Mononuclear cell (primary cell): ENCODE data around the gene ADGRB2. TPM values are rescaled to one million over a fixed set of nuclear protein-coding genes. Genes with fewer than 3 reads are reported as not detected.
"Not testable (repeated sequence)": the region's sequence is repeated elsewhere in the genome, so short reads cannot be mapped to it uniquely, and the experiment has no call there.

Experiments
- H3K27me3 ChIP-seq: 2 replicates; pipeline ENCODE4 v1.6.0; 2011; ENCODE audit warnings: low read length, control low read depth; ENCODE audit not compliant: insufficient read depth
- H3K4me1 ChIP-seq: 2 replicates; pipeline ENCODE4 v1.5.1; 2011; ENCODE audit warnings: mild to moderate bottlenecking, low read length, control low read depth; ENCODE audit not compliant: insufficient read depth
- H3K4me3 ChIP-seq: 2 replicates; pipeline ENCODE4 v1.5.1; 2011; ENCODE audit warnings: mild to moderate bottlenecking, low read length, moderate library complexity
- H3K9me3 ChIP-seq: 2 replicates; pipeline ENCODE4 v1.5.1; 2011; ENCODE audit warnings: low read depth, mild to moderate bottlenecking, control low read depth, low read length
- total RNA-seq: library from RNA; depleted of rRNA; stranded (reverse); fragments of >200 nt; gene quantifications from one replicate; pipeline ENCODE4 v1.2.3, GENCODE V29; 2012

ADGRB2 gene
- total RNA-seq, 1 donor: 0.73 TPM

DNA sequence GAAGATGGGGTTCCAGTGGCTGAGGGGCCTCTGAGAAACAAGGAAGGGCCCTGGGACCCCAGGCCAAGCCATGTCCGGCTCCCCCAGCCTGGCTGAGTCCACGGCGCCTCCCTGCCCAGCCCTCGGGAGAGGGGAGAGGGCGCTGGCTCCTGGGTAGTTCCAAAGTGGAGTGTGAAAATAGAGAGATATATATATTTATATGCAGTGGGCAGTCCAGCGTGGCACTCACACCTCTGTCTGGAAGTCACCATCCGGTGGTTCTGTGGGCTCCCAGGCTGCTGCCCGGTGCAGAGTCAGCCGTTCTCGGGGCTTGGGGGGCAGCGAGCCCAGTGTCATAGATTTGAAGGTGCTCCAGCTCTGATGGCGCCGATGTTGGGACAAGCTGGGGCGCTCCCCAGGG, 36.9 kb downstream of the ADGRB2 start:
- H3K4me1 ChIP-seq: no peaks in the 10 kb centered on the region
- H3K4me3 ChIP-seq: no peak overlapping the region
- no peaks in the 10 kb centered on the region for H3K9me3 ChIP-seq
- no peaks in the 10 kb centered on the region for H3K27me3 ChIP-seq

DNA sequence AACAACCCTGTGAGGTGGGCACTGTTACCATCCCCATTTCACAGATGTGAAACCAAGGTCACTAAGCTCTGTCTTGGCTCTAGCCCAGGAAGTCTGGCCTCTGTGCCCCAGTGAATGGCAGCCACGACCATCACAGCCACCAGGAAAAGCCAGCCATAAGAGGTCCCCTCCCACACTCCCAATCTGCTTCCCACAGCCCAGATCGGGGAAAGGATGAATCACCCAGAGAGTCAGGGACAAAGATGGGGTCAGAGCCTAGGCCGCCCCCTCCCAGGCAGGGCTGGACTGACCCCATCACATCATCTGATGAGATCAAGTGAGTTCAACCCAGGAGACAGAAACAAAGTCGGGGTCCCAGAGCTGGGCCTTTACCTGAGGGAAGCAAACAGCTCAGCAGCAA, 37.4 kb downstream of the ADGRB2 start:
- Histone ChIP-seq H3K4me1 (no peaks in the 10 kb centered on the region), H3K27me3 (no peaks in the 10 kb centered on the region), H3K4me3 (no peak overlapping the region), H3K9me3 (no peaks in the 10 kb centered on the region)

DNA sequence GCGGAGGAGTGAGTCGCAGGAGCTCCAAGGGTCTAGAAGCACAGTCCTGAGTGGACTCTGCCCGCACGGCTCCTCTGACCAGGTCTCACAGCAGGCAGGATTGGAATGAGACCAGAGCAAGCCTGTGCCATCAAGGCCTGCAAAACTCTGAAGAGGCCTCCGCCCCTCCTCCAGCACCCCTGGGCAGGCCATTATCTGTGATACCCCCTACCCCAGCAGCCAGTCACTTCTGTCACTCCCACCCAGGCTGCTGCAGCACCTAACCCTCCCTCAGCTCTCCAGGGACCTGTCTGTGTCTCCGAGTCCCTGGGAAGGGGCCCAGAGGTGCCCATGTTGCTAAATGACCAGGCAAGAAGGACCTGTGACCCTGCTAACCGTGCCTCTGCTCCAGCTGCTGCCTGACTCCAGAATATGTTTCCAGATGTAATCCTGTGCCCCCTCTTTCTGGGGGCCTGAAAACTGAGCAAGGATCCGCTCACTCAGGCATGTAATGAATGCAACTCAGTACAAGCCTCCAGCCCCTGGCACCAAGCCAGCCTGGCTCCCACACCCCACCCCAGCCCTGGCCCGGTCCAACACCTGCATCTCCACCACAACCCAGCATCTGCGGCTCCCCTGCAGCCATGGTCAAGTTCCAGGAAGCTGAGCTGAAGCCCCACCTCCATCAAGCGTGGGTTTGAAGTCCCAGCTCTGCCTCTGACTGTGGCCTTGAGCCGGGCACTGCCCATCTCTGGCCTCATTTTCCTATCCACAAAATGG, 38.2 kb downstream of the ADGRB2 start:
- H3K4me1 ChIP-seq: no peaks in the 10 kb centered on the region
- H3K27me3 ChIP-seq: no peaks in the 10 kb centered on the region
- no peak overlapping the region for H3K4me3 ChIP-seq
- no peaks in the 10 kb centered on the region for H3K9me3 ChIP-seq

DNA sequence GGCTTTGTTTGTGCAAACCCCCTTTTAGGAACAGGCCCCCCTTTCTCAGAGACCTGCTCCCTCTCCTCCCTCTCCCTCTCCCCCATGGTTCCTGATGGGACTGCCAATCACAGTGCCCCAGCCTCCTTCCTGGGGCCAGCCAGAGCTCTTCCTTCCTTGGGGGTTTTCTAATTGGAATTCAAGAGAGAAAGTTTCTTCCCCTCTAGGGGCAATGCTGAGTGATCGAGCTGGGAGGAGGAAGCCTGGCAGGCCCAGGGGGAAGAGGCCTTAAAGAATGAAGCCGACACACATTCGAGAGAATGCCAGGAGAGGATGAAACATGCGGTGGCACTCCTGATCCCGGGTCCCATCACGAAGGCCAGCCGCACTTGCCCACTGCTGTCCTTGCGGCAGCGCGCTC, 39.0 kb downstream of the ADGRB2 start:
- Histone ChIP-seq H3K9me3 (no peaks in the 10 kb centered on the region), H3K4me3 (no peak overlapping the region), H3K4me1 (no peaks in the 10 kb centered on the region), H3K27me3 (no peaks in the 10 kb centered on the region)

DNA sequence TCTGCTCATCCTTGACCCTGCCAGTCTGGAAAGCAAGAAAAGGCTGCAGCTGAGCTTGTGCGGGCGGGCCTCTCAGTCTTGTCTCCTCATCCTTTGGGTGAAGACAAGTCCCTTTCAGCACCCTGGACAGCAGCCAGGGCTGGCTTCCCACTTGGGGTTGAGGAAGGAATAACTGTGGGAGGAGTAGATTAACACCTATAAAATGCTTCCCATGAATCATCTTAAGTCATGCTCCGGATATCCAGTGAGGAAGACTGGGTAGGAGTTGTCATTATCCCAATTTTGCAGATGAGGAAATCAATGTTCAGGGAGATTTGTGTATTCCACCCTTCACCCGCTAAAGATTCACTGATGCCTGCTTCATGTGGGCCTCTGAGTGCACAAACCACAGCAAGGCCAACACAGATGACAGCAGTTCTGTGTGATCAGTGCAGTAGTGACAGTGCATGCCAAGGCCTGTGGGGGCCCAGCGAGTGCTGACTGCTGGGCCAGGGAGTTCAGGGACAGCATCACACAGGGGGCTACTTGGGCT, 40.2 kb downstream of the ADGRB2 start:
- H3K4me3 ChIP-seq: no peak overlapping the region
- no peaks in the 10 kb centered on the region for H3K4me1 ChIP-seq
- no peaks in the 10 kb centered on the region for H3K9me3 ChIP-seq
- H3K27me3 ChIP-seq: no peaks in the 10 kb centered on the region

DNA sequence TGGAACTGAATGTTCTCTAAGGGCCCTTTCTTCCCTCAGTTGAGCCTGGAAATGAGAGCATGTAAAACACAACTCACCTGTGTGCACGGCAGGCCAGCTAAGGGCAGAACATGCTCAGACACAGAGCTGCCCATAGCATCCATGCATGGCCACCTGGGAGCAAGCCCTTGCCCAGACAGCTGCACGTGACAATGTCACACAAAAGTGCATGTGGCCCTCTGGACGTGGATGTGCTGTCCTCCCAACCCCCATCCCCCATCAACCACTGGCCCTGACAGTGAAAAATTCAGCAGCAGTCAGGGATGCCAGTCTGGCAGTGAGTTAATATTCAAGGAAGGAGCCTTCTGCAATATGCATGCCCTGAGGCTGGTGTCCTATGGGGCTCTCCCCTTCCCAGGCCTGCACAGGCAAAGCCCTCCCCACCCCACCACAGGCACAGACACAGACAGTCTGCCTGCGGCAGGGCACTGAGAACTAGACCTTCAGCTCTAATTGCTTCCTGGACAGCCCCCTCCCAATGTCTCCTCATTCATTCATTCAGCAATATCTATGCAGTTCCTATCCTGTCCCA, 45.7 kb downstream of the ADGRB2 start:
- H3K4me1 ChIP-seq: peaks cover 14% of the 10 kb centered on the region
- no peaks in the 10 kb centered on the region for H3K9me3 ChIP-seq
- H3K27me3 ChIP-seq: peaks cover 25% of the 10 kb centered on the region
- H3K4me3 ChIP-seq: no peak overlapping the region

DNA sequence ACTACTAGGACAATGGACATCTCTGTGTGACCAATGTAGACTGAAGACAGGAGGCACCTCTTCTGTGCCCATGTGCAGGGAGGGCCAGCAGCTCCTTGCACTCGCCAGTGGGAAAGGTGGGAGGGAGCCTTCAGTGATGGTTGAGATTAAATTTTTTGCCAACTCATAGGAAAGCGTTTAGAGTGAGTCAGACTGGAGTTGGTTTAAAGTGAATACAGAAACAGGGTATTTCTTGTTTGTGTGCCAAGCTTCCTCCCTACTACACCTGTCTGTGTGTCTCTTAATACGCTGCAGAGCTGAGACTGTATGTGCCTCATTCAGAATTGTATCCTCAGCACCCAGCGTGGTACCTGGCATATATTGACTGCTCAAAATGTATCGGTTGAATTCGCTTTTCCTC, 46.8 kb downstream of the ADGRB2 start:
- Histone ChIP-seq H3K4me1 (peaks cover 14% of the 10 kb centered on the region), H3K9me3 (no peaks in the 10 kb centered on the region), H3K27me3 (peaks cover 29% of the 10 kb centered on the region), H3K4me3 (no peak overlapping the region)

DNA sequence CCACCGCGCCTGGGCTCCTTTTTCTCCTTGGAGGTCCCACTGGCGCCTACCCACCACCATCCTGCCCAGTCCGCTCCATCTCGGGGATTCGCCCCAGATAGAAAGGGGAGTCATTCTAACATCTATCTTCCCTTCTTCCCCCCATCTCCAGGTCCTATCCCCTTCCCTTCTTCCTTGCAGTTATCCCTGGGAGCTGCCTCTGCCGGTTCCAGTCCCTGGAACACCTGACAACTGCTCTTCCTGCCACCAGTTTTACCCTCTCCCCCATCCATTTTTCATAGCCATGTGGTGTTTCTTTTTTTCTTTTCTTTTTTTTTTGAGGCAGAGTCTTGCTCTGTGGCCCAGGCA, 48.3 kb downstream of the ADGRB2 start:
- no peaks in the 10 kb centered on the region for H3K9me3 ChIP-seq
- H3K4me1 ChIP-seq: peaks cover 14% of the 10 kb centered on the region
- no peak overlapping the region for H3K4me3 ChIP-seq
- peaks cover 32% of the 10 kb centered on the region for H3K27me3 ChIP-seq

DNA sequence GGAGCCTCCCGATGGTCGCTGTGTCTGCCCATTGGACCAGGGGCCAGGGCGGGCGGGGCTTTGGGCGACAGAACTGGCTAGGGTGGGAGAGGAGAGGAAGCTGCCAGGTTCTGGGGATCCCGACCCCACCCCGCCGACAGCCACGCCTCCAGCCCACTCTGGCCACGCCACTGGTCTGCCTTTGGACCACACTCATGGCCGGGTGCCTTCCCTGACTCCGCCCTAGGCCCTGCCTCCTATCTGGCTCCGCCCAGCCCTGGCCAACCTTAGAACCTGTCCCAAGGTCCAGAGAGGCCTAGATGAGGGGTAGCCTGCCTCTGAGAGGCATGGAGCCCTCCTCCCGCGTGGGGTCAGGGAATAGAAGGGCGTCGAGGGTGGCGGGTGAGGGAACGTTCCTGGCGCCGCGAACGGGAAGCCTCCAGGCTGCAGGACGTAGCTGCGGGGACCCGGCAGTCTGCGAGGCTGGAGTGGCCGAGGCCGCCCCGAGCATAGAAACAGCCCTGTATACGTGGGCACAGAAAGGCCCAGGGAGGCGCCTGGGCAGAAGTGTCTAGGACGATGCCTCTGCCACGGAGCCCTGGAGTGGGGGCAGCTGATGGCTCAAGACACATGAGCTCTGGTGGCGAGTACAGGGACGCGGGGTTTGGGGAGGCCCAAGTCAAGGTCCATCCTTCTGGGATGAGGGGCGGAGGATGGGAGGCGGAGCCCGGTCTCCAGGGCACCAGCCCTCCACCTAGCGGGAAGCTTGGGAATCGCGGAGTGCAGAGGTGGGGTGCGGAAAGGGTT, 48.9 kb downstream of the ADGRB2 start:
- Histone ChIP-seq H3K4me1 (peaks cover 14% of the 10 kb centered on the region), H3K27me3 (peaks cover 32% of the 10 kb centered on the region), H3K9me3 (no peaks in the 10 kb centered on the region), H3K4me3 (no peak overlapping the region)

DNA sequence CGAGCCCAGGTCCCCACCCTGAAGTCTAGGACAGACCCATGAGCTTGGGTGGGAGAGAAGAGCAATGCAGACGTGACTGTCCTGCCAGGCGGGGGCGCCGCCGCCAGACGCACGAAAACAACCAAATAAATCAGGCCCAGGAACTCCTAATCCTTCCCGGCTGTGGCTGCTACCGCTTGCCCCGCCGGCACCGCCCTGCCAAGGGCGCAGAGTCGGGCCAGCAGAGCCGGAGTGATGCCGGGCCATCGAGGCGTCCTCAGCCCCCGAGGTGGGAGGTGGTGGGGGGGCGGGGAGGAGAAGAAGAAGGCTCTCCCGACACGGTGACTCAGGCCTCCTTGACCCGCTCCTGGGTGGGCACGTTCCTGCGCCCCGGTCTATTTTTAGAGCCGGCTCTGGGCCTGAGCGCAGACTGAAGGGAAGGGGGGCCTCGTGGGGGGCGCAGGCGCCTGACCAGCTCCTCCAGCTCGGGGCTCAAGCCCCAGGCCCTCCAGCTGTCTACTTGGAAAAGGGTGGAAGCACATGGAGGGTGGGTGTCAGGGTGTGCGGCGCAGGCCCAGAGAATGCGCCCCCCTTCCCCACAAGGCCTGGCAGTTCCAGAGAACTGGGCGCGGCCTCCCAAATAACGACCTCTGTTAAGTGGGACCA, 49.6 kb downstream of the ADGRB2 start:
- Histone ChIP-seq H3K27me3 (peaks cover 32% of the 10 kb centered on the region), H3K9me3 (no peaks in the 10 kb centered on the region), H3K4me1 (peaks cover 14% of the 10 kb centered on the region), H3K4me3 (no peak overlapping the region)

DNA sequence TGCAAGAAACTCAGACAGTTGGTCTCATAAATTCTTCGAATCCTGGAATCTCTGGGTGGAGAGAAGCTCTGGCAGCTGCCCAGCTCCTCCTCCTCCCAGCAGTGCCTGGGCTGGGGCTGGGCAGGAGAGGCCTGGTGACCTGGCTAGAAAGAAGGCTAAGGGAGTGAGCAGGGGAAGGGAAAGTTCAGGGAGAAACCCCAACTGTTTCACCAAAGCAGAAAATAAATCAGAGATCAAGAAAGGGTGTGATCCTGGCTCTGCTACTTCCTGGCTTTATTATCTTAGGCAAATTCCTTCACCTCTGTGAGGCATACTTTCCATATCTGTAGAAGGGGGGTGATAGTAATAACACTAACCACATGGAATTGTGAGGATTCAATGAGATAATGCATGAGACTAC, 51.5 kb downstream of the ADGRB2 start:
- H3K27me3 ChIP-seq: peaks cover 32% of the 10 kb centered on the region

DNA sequence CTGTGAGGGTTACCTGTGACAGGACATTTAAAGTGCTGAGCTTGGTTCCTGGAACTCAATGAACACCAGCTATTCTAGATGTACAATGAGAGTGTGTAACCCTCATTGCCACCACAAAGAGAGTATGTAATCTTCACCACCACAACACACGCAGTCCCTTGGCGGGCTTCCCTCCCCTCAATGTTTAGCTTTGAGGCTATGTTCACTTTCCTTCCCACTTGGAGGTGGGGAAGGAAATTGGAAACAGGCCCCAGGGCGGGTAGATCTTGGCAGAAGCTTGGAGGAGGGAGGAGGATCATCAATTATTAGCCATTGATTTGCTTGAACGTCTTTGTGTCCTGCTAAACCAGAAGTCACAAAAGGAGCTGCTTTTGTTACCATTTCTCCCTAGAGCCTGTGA, 52.1 kb downstream of the ADGRB2 start:
- H3K9me3 ChIP-seq: no peaks in the 10 kb centered on the region
- H3K4me3 ChIP-seq: no peak overlapping the region
- peaks cover 31% of the 10 kb centered on the region for H3K27me3 ChIP-seq
- H3K4me1 ChIP-seq: peaks cover 14% of the 10 kb centered on the region

More for the DNA sequence above, 51.5 kb downstream of the ADGRB2 start:
- Histone ChIP-seq H3K4me1 (peaks cover 14% of the 10 kb centered on the region), H3K9me3 (no peaks in the 10 kb centered on the region), H3K4me3 (no peak overlapping the region)

DNA sequence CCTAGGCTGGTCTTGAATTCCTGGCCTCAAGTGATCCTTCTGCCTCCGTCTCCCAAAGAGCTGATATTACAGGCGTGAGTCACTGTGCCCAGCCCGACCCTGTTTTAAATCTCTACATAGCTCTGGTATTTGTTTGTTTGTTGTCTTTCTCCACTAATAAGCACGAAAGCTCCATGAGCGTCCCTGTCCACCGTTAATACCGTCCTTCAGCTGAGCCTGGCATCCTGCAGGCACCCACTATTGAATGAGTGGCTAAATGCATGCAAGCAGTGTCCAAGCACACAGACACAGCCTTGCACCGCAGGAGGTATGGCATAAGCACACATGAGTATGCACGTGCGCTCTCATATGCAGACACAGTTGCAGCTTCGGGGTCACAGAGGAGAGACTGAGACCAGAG, 55.8 kb downstream of the ADGRB2 start:
- Histone ChIP-seq H3K27me3 (peaks cover 20% of the 10 kb centered on the region), H3K4me1 (peaks cover 13% of the 10 kb centered on the region), H3K4me3 (no peak overlapping the region), H3K9me3 (no peaks in the 10 kb centered on the region)

DNA sequence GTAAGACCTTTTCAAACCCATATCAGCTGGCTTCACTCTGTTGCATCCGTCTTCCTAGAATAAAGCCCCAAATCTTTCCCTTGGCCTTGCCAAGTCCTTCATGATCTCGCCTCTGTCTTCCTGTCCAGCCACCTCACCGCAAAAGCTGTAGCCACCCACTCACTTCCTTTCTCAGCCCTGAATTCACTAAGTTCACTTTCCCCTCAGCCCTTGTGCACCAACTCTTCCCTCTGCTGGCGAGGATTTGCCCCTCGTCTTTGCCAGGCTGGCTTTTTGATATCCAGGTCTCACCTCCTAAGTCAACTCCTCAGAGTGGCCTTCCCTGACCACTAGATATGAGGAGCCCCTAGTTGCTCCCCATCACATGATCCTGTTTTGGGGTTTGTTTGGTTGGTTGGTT, 56.4 kb downstream of the ADGRB2 start:
- H3K4me1 ChIP-seq: peaks cover 13% of the 10 kb centered on the region
- peaks cover 18% of the 10 kb centered on the region for H3K27me3 ChIP-seq
- no peak overlapping the region for H3K4me3 ChIP-seq
- H3K9me3 ChIP-seq: no peaks in the 10 kb centered on the region

DNA sequence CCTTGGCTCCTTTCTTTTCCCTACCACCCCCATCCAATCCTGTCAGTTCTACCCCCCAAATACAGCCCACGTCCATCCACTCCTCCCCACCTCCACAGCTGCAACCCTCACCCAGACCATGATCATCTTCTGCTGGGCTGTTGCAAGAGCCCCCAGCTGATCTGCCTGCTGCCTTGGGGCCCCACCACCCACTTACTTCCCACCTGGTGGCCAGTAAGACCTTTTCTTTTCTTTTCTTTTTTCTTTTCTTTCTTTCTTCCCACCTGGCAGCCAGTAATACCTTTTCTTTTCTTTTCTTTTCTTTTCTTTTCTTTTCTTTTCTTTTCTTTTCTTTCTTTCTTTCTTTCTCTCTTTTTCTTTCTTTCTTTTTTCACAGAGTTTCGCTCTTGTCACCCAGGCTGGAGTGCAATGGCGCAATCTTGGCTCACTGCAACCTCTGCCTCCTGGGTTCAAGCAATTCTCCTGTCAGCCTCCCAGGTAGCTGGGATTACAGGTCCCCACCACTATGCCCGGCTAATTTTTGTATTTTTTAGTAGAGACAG, 57.0 kb downstream of the ADGRB2 start:
- peaks cover 17% of the 10 kb centered on the region for H3K27me3 ChIP-seq

More for the DNA sequence above, 57.0 kb downstream of the ADGRB2 start:
- peaks cover 13% of the 10 kb centered on the region for H3K4me1 ChIP-seq
- H3K9me3 ChIP-seq, H3K4me3 ChIP-seq: not testable (repeated sequence)
